Left colon (tissue), 2 donors: ENCODE measurements around the gene COL4A2. TPM values are rescaled to one million over a fixed set of nuclear protein-coding genes. Genes with fewer than 3 reads are reported as not detected.
A peak's percentile ranks its signal among the peaks of the same experiment; 100 is the strongest.

Source experiments
- ATAC-seq: fragments of 200-7000 bp; cut with Tn5 transposase; one replicate; pipeline ENCODE4 v1.9.1; 2020; ENCODE audit warnings: mild to moderate bottlenecking, moderate library complexity
- DNase-seq, 2 donors: peaks; one replicate each; pipeline ENCODE4 v3.0.0-alpha.2; 2020
- intact Hi-C, 2 donors: fragments of 100-400 bp; cut with DNase I in 1 of 2; cut with micrococcal nuclease in 1 of 2; formaldehyde crosslinking; loops; one replicate each; pipeline versions ENCODE4 v1.11.2 to v1.14.0; 2022; cut with DNase I, micrococcal nuclease
- total RNA-seq, 2 donors: library from RNA; stranded (reverse); fragmentation: NEBNext Ultra II Directional; extraction: Animal tissue kit (Norgen Biotek cat#: 25700); gene quantifications; one replicate each; pipeline ENCODE4 v1.2.1, GENCODE V29; 2021
- donor health status: DM: no; HTN: no; CAD: no.
- donor health status: DM: yes; HTN: yes; CAD: no.

COL4A2 gene
- total RNA-seq, 2 donors from 2014 or later: 35.3 to 79.7 TPM

DNA sequence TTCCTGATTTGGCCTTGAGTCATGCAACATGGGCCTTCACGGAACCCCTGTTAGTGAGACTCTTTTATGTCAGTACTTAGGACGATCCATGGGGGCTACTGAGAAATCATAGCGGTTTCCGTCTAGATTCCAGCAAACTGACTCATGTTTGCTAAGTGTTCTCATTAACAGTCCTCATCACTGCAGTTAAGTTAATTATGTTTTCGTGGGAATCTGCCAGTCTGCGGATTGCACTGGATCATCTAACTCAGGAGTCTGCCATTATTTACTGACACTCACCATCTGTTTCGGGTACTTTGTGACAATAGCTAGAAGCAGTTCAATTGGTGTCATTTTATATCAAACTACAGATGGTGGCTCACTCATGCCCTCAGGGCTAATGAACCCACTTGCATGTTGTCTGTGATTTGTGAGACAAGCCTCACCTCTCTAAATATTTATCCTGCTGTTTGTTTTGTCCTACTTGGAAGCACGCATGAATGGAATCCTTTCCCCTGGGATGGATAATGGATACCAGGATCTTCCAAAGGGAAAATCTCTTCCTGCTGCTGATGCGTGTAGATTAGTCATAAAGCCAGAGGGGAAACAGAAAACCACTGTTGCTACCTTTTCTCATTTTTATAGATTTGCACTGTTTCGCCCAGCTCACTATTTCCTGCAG, 192.7 kb downstream of the COL4A2 start:
- intact Hi-C loops: no loop called here
- ATAC-seq (no peak), DNase-seq (no peak)

DNA sequence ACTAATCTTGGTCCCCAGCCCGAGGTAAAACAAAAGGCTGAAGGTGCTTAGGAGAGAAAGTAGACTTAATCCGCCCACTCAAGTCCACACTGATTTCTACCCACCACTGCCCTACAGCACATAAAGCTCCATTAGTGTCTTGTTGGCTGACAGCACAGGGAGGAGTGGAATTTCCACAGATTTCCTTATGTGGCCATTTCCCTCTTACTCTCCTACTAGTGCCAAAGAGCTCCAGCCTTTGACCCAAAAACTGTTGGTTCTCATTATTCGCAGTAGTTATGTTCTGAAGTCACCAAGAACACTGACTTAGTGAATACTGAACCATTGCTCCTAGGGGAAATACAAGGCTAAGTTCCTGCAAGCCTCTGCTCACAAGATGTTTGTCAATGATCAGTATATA, 193.3 kb downstream of the COL4A2 start:
- ATAC-seq (no peak), DNase-seq (no peak)
- intact Hi-C loops: no loop called here

DNA sequence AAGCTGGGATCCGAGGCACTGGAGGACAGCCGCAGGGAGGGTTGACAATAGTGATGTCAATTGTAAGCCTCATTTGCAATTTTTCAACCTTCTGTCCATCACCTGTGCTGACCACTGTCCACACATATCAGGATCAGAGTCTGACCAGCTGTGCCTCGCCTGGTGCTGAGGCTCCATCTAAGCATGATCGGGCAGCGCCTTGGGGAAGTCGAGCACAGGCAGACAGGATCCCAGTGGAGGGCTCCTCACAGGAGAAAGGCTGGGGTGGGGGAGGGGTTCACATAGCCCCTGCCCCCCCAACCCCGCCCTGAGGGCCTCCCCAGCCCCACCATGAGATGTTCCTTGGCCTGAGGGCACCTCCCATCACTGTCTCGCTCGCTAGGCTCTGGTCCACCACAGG, 194.1 kb downstream of the COL4A2 start:
- intact Hi-C loops: no loop called here
- DNase-seq: no peak
- no peak for ATAC-seq

DNA sequence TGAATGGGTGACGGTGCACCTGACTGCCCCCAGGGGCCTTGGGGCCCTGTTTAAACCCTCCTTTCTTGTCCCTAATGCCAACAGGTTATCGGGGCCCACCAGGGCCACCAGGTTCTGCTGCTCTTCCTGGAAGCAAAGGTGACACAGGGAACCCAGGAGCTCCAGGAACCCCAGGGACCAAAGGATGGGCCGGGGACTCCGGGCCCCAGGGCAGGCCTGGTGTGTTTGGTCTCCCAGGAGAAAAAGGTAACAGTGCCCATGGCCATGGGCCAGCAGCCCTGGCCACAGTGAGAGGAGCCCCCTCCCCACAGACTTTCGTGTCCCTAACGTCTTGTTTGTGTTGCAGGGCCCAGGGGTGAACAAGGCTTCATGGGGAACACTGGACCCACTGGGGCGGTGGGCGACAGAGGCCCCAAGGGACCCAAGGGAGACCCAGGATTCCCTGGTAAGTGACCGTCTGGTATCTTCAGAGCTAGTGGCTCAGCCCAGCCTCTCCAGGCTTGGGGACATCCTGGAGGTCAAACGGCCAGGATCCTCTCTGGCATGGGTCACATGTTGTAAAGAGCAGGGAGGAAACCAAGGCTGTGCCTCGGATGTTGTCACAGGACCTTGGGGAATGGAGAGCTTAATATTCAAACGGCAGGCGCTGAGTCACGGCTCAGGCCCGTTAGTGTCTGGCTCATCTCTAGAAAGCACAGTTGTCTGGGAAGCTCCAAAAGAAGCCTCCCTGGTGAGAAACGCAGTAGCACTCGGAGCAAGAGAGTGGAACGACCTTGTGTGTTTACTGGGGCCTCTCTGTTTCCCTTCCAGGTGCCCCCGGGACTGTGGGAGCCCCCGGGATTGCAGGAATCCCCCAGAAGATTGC, 196.2 kb downstream of the COL4A2 start:
- intact Hi-C loops: no loop called here
- ATAC-seq: no peak
- DNase-seq: no peak

DNA sequence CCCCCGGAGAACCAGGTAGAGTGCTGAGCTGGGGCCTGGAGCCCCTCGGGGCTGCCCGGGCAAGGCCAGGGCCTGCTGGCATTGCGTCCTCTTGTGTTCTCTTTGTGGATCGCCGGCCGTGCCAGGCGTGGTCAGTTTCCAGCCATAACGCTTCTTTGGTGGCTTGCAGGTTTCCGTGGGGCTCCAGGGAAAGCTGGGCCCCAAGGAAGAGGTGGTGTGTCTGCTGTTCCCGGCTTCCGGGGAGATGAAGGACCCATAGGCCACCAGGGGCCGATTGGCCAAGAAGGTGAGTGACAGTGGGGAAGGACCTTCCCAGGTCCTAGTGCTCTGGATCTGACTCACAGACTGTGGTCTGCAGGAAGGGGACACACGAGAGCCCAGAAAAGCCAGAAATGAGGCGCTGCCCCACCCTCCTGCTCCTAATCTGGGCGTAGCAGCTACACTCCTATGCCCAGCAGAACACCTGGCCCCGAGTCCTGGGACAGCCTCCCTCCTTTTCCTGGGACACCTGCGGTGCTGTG, 197.0 kb downstream of the COL4A2 start:
- intact Hi-C loops: no loop called here
- ATAC-seq (peak; percentile 5), DNase-seq (peak; percentile 47 to 50)

DNA sequence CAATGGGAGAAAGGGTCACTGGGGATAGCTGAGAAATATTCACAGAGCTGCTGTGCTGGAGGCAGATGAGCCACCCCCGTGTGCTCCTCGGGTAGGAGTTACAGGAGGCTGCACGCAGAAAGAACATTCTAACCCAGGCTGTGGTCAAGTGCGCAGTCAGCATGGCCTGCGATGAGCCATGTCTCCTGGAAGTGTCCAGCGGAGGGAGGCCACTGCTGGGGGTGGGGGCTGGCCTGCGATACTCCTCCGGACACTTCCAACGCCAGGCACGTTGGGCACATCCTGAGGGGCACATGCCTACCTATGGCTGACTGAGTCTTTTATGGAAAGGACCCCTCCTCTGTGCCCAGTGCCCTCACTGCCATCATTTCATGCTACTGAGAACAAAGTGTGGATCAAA, 198.5 kb downstream of the COL4A2 start:
- DNase-seq: no peak
- ATAC-seq: no peak
- intact Hi-C loops: no loop called here

DNA sequence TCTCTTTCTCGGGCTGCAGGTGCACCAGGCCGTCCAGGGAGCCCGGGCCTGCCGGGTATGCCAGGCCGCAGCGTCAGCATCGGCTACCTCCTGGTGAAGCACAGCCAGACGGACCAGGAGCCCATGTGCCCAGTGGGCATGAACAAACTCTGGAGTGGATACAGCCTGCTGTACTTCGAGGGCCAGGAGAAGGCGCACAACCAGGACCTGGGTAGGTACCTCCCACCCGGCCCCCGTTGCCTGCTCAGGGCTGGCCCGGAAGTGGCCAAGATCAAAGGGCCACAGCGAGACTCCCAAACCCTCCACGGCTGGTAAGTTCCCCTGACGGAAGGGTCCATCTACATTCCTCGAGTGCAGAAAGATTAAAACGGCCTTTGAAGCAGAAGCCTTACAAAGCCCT, 199.3 kb downstream of the COL4A2 start:
- no peak for DNase-seq
- no peak for ATAC-seq
- intact Hi-C loops: no loop called here

DNA sequence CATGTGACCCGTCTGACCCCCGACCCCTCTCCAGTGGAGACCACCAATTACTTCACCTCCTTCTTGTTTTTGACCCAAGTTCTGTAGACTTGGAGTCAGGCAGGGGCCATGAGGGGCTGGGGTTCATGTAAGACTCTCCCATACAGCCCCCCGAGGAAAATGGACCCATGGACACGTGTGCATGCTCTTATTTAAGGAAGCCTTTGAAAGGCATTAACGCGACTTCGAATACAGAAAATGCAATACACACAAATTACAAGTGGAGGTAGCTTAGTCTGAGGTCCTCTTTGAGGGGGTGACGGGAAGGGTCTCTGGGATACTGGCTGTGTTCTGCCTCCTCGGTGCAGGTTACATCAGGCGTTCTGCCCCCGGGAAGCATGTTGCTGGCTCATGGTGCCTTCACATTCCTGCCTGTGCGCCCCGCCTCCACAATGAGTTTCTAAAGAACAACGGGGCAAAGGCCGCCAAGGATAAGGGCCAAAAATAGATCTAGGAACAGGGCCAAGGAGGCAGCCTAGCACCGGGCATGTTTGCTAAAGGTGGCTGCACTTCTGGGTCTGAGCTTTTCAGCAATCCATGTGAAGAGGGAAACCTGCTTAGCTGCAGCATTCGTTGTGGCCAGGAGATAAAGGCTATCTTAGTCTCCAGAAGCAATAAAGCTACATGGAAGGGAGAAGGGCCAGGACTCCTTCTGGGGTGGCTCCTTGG, 199.9 kb downstream of the COL4A2 start:
- ATAC-seq: peak; percentile 76
- intact Hi-C loops: no loop called here

DNA sequence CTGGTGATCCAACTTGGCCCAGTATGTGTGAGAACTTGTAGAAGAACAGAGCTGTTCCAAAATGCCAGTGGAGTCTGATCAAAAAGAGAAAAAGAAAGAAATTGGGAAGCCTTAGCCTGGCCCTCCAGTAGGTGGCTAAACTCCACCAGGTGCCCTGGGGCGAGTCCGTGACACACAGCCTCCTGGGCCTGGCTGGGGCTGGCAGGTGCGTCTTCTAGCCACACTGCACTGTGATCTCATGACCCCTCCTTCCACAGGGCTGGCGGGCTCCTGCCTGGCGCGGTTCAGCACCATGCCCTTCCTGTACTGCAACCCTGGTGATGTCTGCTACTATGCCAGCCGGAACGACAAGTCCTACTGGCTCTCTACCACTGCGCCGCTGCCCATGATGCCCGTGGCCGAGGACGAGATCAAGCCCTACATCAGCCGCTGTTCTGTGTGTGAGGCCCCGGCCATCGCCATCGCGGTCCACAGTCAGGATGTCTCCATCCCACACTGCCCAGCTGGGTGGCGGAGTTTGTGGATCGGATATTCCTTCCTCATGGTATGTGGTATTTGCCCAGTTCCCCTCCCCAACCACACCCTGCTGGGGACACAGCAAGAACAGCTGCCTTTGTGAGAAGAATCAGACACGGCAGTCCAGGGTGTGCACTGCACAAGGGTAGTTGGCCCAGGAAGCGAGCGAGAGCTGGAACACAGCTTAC, 200.7 kb downstream of the COL4A2 start:
- ATAC-seq: peak; percentile 82
- intact Hi-C loops: no loop called here
- DNase-seq: peak; percentile 80 to 90

More for the DNA sequence above, 199.9 kb downstream of the COL4A2 start:
- peak; percentile 88 to 92 for DNase-seq

DNA sequence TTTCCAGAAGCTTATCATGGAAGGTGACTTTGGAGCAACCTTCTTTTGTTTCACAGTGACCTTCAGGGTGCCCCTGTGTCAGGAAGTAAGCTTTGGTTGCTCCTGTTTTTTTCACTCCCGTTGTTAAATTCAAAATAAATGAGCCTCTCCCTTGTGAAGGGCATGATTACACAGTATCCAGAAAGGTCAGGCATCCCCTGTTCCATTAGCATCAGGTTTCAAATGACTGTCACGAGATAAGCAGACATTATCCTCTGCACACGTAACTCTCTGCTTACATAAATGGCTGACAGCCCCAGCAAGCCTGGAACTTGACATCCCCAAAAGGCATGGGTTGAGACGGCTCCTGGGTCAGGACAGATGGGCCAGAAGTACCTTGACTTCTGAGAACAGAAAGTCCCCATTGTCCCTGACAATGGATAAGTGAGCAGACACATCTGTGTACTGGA, 202.4 kb downstream of the COL4A2 start:
- no peak for ATAC-seq
- intact Hi-C loops: no loop called here
- no peak for DNase-seq

DNA sequence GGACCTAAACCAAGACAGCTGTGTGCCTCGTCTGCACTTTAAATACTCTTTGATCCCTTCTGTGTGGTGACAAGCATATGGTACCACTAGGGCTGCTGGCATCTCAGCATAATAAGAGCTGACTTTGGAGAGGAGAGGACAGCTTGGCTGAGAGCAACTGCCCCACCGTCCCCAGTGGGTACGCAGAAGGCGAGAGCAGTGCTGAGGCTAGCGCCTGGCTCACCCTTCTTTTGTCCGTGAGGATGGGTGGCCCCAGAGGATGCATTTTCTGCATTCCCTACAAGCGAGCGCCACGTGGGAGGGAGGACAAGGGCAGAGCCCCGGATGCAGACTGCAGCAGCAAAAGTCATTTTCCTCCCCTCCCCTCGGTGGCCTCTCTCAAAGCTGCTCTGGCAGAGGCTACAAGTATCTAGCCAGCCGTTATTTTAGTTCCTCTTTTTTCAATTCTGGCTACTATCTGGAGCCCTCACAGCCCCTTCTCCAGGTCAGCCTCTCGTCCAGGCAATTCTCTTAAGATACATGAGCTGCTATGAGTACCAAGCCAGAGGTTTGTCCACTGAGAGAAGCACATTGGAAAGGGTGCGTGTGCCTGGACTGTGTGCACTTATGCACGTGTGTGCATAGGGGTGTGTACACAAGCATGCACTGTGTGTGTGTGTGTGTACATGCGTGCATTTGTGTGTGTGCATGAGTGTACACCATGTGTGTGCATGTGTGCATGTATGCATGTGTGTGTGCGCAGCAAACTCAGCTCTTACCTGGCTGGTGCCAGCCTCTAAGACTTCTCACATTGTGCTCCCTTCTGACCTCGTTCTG, 203.1 kb downstream of the COL4A2 start:
- intact Hi-C loops: no loop called here
- DNase-seq (no peak), ATAC-seq (no peak)

DNA sequence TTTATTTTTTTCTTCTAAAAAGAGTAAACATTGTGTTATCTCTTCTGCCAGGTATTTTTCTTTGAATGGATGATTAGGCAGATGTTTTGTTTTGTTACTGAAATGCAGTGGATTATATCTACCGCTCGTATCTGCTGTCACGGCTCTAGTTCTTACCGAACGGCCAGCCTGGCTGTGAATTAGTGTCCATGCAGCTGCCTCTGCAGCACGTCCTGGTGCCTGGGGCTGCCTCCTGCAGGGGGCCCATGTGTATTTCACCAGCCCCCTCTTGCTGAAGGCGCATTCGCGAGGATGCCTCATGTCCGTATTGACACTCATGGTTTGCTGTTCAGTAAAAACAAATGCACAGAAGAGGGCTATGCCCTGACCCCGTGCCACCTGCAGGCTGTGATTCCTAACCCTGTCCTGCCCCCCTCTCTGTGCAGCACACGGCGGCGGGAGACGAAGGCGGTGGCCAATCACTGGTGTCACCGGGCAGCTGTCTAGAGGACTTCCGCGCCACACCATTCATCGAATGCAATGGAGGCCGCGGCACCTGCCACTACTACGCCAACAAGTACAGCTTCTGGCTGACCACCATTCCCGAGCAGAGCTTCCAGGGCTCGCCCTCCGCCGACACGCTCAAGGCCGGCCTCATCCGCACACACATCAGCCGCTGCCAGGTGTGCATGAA, 204.6 kb downstream of the COL4A2 start:
- intact Hi-C loops: no loop called here
- ATAC-seq (no peak), DNase-seq (no peak)

DNA sequence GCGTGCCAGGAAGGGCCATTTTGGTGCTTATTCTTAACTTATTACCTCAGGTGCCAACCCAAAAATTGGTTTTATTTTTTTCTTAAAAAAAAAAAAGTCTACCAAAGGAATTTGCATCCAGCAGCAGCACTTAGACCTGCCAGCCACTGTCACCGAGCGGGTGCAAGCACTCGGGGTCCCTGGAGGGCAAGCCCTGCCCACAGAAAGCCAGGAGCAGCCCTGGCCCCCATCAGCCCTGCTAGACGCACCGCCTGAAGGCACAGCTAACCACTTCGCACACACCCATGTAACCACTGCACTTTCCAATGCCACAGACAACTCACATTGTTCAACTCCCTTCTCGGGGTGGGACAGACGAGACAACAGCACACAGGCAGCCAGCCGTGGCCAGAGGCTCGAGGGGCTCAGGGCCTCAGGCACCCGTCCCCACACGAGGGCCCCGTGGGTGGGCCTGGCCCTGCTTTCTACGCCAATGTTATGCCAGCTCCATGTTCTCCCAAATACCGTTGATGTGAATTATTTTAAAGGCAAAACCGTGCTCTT, 205.2 kb downstream of the COL4A2 start:
- DNase-seq: no peak
- ATAC-seq: no peak
- intact Hi-C loops: no loop called here

DNA sequence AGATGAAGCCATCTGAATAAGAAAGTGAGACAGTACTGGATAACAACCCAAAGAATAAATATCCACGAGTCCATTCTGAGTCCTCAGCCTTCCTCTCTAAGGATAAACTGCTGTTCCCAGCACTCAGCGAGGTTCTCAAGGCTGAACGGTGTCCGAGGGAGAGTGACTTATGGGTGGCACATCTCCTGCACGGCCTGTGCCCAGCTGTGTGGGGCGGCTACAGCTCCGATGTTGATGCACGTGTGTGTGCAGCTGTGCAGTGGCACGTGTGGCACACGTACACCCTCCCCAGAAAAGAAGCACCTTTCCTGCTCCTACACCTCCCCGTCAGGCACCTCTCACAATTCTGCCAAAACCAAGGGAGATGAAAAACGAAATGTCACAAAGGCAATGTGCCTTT, 209.4 kb downstream of the COL4A2 start:
- no peak for ATAC-seq

DNA sequence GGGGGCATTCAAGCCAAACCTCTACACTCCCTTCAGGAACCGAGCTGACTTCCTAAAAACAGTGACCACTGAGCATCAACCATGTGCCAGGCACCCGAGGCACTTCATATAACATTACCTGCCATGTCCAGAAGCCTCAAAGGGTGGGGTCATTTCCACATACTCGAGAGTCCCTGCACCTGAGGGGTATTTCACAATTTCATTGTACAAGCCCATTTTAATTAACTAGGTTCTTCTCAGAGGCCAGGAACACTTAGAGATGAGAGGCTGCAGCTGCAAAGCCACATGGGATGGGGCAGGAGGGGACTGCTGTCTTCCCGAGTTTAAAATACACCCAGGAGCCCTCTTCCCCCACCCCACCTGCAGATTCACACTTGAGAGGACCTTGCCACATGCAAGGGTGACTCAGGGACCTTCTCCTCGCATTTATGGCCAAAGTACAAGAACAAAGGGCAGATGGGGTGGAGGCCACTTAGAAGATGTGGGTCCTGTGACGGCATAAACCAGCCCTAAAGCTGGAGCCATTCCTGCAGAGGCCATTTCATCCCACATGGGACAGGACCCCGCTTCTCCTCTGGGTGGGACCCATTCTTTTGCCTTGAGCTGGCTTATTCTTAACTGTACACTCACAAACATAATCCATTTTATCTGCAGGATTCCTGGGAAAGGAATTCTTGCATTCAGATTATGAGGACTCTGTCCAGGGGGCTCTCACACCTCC, 210.6 kb downstream of the COL4A2 start:
- ATAC-seq: peak; percentile 66
- intact Hi-C loops: no loop called here
- DNase-seq: no peak

More for the DNA sequence above, 209.4 kb downstream of the COL4A2 start:
- intact Hi-C loops: no loop called here
- DNase-seq: no peak

DNA sequence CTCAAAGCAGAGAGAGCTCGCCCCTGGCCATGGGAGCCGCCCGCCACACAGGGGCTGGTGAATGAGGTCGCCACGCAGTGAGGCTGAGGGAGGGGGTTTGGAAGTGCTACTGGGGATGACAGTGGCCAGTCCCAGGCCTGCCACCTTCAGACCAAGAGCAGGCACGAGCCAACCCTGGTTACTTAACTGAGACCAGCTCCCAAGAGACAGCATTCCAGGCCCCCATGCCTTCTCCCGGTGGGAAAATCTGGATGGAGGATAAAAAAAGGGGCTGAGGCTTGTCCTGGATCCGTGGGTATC, 211.1 kb downstream of the COL4A2 start:
- ATAC-seq: no peak
- intact Hi-C loops: no loop called here
- DNase-seq: no peak

DNA sequence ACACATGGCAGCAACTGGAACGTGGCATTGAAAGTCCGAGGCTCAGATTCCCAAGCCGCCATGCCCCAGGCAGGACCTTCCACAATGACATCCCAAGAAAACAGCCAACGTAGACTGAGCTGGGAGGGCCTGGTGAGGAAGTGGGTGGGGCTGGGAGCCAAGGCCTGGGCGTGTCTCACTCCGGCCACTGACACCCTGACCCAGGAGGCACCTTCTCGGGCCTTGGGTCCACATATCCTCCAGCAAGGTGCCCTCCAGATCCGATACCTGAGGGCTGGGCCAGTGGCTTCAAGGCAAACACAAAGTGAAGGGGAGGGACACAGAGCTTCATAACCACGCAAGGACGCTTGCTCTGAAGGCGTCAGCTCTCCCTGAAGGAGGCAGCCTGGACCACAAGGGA, 211.5 kb downstream of the COL4A2 start:
- intact Hi-C loops: no loop called here
- ATAC-seq: peak; percentile 72
- DNase-seq: peak; percentile 65 to 70
